Jurkat, Clone E6-1 (cell line): Measurements from ENCODE around the gene TSPEAR.

Experiments
- DNase-seq: peaks from one replicate; pipeline ENCODE4 v3.0.0-alpha.2; 2011; ENCODE audit warnings: low read depth, low spot score
- H3K4me3 ChIP-seq: 2 replicates; pipeline ENCODE4 v1.5.1; 2011; ENCODE audit warnings: mild to moderate bottlenecking, low read length, control low read depth, moderate library complexity

Gene TSPEAR

DNA sequence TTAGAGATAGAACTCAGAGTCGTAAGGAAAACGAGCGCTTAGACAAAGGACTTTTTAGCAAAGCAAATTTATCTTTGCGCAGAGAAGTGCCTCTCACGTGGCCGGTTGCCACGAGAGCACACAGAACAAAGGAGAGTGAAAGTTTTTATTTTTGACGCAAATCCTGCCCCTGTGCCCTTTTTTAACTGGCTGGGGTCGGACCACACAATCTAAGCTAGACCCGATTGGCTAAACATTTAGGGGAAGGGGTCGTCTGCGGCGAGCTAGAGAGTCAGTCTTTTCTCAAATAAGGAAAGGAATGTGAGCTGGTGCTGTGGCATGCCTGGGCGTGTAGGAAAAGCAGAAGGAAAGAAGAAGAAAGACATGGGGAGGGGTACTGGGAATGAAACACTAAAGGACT, 162.4 kb downstream of the TSPEAR start:
- no peak for DNase-seq

DNA sequence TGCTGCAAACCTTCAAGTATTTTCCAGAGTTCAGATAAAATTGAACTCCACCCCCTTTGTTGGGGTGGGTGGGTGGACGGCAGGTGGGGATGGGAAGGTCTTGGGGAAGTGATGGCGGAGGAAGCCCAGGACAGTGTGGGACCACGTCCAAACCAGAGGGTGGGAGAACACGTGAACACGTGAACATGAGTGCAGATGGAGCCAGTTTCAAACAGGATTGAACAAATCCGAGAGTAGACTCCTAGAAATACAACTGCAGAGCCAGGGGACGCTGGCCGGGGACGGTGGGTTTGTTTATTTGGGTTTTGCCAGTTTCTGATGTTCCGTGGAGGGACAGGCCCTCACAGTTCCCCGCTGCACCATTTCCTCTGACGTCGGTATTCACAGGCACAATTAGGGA, 163.0 kb downstream of the TSPEAR start:
- H3K4me3 ChIP-seq, result no peak overlapping the region
- DNase-seq, result no peak

More for the DNA sequence above, 162.4 kb downstream of the TSPEAR start:
- H3K4me3 ChIP-seq, result no peak overlapping the region

DNA sequence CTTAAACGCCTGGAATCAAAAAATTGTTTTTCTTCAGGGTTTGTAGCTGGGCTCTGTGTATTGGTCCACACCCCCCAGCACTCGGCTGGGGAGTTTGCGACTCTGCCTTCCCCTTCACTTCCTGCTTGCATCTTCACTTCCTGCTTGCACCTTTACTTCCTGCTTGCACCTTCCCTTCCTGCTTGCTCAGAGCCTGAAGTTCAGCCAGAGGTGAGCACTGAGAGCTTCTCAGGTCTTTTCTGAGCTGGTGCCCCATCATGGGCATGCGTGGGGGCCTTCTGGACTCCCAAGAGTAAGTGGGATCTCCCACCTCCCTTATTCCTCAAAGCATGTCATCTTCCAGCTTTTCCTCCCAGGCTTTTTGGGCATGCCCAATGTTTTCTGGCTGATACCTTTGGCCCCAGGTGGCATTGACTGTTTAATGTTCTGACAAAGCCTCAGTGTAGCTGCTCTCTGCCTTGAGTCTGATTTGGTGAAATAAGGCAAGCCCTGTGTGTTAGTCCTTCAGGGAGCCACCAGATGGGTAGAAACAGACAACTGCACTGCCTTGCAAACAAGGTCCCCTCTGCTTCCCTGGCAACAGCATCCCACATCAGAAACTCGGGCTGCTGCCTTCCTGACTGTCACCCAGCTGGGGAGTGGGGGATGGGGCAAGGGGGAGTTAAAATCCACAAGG, 163.6 kb downstream of the TSPEAR start:
- peak; percentile 45 for DNase-seq
- H3K4me3 ChIP-seq, result peak overlapping the region; percentile 7; the same call in 1 of the 2 replicates

DNA sequence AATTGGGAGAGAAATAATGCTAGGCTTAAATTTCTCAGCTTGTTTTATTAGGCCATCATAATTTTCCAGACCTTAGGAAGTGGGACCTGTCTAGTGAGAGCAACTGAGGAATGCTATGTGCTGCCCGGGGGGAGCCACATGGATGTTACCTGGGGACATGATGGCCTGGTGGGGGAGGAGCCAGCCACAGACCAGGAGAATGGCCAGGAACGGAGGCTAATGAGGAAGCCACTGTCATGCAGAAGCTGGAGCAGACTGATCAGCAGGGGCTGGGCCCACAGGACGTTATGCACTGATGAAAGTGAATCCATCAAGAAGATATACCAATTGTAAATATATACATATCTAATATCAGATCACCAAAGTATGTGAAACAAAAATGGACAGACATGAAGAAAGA, 166.8 kb downstream of the TSPEAR start:
- no peak for DNase-seq
- no peak overlapping the region for H3K4me3 ChIP-seq

DNA sequence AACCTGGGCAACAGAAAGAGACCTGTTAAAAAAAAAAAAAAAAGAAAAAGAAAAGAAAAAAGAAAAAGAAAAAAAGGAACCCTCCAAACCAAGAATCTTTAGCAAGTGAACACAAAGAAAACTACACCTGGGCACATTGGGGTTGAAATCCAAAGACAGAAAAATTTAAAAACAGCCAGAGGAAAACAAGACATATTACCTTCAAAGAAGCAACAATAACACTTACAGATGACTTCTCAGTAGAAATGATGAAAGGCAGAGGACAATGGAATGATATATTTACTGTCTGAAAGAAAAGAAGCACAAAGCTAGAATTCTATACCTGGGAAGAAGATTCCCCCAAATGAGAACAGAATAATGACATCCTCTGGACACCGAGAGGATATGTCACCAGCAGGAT, 168.7 kb downstream of the TSPEAR start:
- DNase-seq, result no peak
- H3K4me3 ChIP-seq, result no peak overlapping the region

DNA sequence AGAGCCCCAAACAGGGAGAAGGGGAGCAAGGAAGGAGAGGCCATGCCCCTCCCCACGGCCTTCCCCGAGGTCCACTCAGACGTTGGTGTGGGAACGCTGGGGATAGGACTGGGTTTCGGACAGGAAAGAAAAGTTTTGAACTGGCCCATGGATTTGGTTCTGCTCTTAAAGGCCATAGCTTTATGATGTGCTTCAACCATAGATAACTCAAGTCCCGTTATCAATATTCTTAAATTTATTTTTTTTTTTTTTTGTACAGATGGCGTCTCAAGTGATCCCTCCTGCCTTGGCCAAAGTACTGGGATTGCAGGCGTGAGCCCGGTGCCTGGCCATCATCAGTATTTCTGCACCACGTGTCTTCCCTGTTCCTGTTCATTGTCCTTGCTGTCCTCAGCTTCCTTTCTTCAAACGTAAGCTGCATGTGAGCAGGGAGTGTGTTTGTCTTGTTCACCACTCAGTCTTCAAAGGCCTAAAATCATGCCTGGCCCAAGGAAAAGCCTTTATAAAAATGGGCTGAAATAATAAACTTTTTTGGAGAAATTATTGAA, 170.6 kb downstream of the TSPEAR start:
- DNase-seq, result no peak
- H3K4me3 ChIP-seq, result no peak overlapping the region

DNA sequence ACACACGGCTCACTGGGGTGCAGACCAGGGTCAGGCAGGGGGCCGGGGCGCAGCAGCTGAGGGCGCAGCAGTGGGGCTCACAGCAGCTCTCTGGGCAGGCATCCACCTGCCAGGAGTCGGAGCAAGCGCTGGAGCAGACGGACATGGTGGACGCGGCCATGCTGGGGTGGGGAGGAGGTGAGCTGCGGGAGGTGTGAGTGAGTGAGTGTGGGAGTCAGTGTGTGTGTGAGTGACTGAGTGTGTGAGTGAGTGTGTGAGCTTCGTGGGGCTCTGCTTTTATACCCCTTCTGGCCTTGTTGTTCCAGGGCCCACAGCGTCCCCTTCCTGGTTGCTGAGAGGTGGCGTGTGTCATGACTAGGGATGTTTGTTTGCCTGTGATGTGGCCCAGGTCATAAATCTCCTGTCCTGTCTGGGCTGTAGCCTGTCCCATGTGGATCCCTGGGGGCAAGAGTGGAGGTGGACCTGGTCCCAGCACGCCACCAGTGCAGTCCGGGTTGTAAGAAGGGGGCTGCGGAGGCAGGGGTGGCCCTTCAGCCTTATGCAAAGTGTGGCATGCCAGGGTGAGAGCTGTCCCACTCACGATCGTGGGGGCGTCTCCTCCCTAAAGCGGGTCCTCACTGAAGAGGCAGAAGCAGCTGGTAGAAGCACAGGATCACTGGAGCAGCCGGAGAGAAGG, 171.2 kb downstream of the TSPEAR start, which contains the start of gene KRTAP10-1:
Gene KRTAP10-1 (minus strand): TSS at position 205 of the 676 bp plus-strand sequence. CDS start 45 bp downstream, at position 160.
- DNase-seq, result no peak
- H3K4me3 ChIP-seq, result no peak within 1 kb of the TSS

DNA sequence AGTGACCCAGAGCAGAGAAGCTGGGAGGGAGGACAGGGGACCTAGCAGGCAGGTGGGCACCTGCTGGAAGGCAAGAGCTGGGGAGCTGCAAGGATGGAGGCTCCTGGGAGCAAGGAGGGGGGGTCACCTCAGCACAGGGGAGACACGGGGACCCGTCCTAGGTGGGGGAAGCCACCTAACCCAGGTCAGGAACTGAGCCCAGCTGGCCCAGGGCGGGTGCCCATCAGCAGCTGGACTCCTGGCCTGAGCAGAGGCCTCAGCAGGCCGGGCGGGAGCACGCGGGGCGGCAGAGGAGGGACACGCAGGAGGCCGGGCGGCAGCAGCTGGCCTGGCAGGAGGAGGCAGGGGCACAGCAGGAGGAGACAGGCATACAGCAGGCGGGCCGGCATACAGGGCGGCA, 172.3 kb downstream of the TSPEAR start:
- DNase-seq, result no peak
- H3K4me3 ChIP-seq, result no peak overlapping the region

DNA sequence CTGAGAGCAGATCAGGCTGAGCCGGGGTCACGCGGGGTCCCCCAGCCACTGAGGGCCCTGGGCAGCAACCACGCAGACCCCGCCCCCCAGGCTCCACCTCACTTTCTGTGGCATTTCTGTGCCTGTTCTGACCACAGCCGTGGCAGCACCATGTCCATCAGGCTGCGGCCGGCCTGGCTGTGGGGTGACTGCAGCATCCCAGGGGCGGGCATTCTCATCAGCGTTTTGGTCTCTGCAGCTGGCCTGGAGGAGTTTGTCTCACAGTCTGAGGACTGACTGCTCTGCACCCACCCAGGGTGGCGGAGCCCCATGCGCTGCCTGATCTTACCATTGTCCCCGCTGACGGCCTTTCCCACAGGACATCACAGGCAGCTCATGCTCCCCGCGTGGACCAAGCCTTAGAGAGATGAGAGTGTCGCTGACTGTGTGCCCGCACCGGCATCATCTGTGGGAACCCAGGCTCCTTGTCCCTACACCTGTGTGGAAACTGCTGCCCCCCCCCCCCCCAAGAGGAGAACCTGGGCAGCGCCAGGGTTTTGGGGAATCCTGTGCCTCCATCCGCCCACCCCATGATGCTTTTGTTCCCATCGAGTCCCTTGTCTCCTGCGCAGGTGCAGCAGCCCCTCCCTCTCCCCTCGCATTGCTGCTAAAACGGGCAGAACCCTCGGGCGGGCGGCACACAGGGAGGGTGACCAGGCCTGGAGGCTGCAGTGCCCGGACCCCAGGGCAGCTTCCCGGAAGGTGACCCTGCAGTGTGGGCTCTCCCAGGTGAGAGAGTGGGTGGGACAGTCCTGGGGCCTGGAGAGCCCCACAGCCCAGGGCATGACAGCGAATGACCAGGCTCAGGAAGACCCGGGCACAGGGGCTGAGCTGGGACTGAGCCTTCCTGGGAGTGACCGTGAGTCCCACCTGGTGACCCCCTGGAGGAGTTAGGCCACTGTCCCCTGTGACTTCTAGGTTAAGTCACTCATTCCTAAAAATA, 173.2 kb downstream of the TSPEAR start:
- no peak for DNase-seq
- H3K4me3 ChIP-seq, result no peak overlapping the region

DNA sequence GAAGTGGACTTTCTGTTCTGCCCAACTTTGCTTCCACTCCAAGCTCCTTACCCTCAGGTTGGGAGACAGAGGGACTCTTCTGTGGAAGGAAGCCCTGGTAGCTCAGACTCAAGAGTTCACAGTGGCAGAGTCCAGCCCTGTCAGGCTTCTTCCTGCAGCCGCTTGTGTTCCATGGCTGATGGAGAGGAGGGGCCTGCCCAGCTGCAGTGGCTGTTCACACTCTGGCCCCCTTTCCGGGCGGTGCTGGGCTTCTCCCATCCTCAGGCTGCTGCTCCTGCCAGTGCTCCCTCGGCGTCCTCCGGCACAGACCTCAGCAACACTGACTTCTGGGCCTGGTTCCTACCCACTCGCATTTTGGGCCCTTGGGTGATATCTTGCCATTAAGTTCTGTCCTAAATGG, 175.4 kb downstream of the TSPEAR start:
- DNase-seq, result no peak
- H3K4me3 ChIP-seq, result no peak overlapping the region

DNA sequence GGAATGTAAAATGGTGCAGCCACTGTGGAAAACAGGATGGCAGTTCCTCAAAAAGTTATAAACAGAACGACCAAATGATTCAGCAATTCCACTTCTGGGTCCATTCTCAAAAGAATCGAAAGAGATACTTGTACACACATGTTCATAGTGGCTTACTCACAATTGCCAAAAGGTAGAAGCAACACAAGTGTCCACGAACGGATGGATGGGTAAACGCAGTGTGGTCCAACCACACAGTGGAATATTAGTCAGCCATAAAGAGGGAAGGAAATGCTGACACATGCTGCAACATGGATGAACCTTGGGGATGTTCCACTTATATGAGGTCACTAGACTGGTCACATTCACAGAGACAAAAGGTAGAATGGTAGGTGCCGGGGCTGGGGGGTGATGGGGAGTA, 176.7 kb downstream of the TSPEAR start:
- no peak overlapping the region for H3K4me3 ChIP-seq
- DNase-seq, result no peak

DNA sequence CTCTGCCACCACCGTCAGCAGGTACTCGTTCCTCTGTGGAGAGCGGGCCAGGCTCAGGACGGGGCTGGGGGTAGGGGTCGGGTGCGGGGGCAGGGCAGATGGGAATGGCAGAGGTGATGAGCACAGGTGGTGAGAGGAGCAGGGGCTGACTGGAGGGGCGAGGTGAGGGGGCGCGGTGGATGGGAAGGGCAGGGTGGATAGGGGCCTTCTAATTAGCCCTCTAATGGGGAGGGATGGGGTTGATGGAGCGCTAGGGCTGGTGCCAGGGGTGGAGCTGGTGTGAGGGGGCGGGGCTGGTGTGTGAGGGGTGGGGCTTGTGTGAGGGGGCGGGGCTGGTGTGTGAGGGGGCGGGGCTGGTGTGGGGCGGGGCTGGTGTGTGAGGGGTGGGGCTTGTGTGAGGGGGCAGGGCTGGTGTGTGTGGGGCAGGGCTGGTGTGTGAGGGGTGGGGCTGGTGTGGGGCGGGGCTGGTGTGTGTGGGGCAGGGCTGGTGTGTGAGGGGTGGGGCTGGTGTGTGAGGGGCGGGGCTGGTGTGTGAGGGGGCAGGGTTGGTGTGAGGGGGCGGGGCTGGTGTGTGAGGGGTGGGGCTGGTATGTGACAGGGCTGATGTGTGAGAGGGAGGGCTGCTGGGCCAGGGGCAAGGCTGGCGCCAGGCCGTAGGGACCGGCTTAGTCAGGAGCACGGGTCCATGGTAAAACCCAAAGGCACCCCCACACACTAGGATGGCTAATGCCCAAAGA, 177.3 kb downstream of the TSPEAR start:
- H3K4me3 ChIP-seq, result no peak overlapping the region
- DNase-seq, result no peak

DNA sequence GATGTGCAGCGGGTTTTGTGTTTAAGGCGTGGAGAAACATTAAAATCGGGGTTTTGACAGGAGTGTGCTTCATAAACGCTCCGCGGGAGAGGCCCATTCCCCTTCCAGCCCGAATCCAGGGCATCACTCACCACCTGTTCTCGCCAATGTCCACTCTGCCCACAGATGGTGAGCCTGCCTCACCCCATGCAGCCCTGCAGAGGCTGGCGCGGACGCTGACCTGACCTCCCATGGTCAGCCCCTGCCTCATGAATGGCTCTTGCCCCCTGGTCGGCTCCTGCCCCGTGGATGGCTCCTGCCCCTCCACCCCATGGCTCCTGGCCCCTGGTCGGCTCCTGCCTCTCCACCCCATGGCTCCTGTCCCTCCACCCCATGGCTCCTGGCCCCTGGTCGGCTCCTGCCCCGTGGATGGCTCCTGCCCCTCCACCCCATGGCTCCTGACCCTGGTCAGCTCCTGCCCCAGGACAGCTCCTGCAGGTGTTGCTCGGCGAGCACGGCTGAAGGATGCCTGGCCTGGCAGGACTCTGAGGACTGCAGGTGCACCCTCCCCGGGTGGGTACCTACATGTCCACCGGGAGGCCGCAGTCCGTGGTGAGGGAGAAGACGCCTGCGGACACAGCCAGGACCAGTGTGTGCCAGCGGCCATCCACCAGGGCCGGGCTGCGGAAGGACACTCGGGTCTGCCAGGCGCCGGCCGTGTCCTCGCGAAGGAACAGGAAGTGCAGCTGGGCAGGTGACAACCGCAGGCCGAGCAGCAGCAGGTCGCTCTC, 178.1 kb downstream of the TSPEAR start:
- no peak for DNase-seq
- no peak overlapping the region for H3K4me3 ChIP-seq

DNA sequence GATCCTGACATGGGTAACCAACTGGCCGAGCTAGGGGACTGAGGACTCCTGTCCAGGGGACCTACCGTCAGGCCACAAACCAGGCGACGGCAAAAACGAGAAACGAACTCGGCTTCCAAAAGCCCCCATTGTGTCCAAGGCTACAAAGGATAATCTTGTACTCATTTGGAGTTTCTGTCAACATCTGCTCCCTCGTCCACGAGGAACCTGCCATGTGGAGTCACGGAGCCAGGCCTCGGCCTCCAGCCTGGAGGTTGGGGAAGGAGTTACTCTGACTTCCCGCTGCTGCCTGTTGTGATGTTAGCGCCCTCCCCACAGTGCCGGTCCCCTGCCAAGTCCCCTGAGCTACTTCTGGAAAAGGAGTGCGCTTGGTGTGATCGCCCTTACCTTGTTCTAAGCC, 178.7 kb downstream of the TSPEAR start:
- no peak for DNase-seq
- no peak overlapping the region for H3K4me3 ChIP-seq

DNA sequence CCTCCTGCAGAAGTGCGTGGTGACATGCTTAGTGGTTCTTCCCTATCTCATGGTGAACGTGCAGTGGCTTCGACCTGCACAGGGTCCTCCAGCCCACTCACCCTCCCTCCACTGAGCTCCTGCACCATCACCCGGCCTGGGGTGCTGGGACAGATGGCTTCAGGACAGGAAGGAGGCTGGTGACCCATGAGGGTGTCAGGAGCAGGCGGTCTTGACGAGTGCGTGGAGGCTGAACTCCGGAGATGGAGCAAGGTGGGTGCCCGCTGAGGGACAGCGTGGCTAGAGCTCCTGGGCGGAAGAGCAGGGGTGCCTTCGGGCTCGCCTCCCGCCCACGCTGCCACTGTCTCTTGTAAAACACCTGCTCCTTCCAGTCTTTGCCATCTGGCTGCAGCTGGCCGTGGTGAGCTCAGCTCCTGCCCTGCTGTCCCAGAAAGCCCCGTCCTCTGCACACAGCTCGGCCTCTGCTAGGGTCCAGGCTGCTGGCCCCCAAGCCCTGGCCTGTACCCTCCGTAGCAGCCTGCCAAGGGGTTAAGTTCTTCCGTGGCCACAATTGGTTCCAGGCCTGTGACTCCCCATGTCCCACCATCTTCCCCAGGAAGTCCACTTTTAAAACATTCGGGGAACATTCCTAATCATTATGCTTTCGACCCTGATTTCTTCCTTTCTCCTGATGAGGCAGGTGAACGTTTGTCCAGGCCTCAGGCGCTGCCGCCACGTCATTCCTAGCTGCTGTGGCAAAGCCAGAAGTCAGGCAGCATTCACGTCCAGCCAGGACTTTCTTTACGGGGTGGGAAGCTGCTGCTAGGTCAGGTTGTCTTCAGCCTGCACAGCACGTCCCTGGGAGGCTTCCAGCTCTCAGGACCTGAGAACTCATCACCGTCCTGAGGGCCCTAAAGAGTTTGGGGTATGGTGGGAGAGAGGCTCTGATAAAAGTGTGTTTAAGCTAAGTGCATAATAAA, 179.5 kb downstream of the TSPEAR start:
- DNase-seq, result no peak
- no peak overlapping the region for H3K4me3 ChIP-seq

DNA sequence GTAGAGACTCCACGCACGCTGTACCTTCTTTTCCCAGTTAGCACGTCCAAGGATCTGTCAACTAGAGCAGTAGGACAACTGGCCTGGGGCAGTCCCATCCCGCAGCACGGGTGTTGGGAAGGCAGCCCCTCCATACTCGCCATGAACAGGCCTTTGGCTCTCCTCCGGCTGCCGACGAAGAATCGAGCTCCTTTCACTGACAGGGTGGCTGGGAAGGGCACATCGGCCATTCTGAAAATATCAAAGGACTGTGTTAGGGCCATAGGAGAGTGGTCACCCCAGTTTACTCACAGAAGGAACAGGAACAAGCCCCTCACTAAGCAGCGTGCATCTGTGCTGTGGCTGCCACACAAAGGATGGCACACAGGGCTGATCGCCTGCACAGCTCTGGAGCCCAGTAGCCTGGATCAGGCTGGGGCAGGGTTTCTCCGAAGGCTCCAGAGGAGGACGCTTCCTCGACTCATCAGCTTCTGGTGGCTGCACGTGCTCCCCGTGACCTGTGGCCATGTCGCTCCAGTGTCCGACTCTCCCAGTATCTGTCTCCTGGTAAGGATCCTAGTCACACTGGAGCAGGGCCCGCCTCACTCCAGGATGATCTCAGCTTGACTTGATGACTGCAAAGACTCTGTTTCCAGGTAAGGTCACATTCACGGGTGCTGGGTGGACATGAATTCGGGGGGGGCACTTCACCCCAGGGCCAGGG, 180.3 kb downstream of the TSPEAR start:
- DNase-seq, result no peak
- no peak overlapping the region for H3K4me3 ChIP-seq
